Measurements from ENCODE around the gene LRRFIP1. TPM values are rescaled to one million over a fixed set of nuclear protein-coding genes. Genes with fewer than 3 reads are reported as not detected.
"Not testable (repeated sequence)": the region's sequence is repeated elsewhere in the genome, so short reads cannot be mapped to it uniquely, and the experiment has no call there.

Gene LRRFIP1
- total and polyA plus RNA-seq, 8 donors = 104 to 160 (median 122) TPM

DNA sequence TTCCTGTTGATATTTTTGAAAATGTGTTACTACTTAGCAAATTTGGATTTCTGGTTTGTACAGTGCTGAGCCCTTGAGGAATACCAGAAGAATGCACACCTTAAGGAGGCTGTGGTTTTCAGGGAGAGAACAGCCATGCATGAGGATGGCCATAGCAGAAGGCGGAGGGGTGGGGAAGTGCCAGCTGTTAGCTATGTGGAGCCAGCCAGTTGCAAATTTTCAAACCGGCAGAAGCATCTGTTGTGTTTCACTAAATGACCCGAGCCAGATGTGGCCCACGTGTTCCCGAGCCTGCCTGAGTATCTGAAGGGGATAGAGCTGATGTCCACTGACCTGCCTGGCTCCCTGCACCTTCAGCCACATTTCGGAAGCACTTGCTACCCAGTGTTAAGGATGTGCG, 154.8 kb downstream of the LRRFIP1 start:
- H3K36me3 ChIP-seq = peaks cover 0 to 67% of the 10 kb centered on the region in 2 donors
- H3K27me3 ChIP-seq = no peaks in the 10 kb centered on the region
- DNase-seq (no peak), ATAC-seq (no peak)
- H3K4me3 ChIP-seq = no peak overlapping the region
- H3K4me1 ChIP-seq = no peaks in the 10 kb centered on the region
- no peak overlapping the region for H3K27ac ChIP-seq
- TF ChIP-seq, protein P1, sequence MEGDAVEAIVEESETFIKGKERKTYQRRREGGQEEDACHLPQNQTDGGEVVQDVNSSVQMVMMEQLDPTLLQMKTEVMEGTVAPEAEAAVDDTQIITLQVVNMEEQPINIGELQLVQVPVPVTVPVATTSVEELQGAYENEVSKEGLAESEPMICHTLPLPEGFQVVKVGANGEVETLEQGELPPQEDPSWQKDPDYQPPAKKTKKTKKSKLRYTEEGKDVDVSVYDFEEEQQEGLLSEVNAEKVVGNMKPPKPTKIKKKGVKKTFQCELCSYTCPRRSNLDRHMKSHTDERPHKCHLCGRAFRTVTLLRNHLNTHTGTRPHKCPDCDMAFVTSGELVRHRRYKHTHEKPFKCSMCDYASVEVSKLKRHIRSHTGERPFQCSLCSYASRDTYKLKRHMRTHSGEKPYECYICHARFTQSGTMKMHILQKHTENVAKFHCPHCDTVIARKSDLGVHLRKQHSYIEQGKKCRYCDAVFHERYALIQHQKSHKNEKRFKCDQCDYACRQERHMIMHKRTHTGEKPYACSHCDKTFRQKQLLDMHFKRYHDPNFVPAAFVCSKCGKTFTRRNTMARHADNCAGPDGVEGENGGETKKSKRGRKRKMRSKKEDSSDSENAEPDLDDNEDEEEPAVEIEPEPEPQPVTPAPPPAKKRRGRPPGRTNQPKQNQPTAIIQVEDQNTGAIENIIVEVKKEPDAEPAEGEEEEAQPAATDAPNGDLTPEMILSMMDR (IDR thresholded peaks at IDR 0.05) = no peak
- intact Hi-C loops (cut with DNase I) = no loop called here
- peaks cover 0 to 8% of the 10 kb centered on the region in 2 donors for H3K9me3 ChIP-seq

DNA sequence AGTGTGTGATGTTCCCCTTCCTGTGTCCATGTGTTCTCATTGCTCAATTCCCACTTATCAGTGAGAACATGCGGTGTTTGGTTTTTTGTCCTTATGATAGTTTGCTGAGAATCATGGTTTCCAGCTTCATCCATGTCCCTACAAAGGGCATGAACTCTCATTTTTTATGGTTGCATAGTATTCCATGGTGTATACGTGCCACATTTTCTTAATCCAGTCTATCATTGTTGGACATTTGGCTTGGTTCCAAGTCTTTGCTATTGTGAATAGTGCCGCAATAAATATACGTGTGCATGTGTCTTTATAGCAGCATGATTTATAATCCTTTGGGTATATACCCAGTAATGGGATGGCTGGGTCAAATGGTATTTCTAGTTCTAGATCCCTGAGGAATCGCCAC, 156.3 kb downstream of the LRRFIP1 start:
- DNase-seq; H3K27ac ChIP-seq; intact Hi-C loops (cut with DNase I); H3K9me3 ChIP-seq; ATAC-seq; H3K4me1 ChIP-seq; H3K4me3 ChIP-seq; H3K27me3 ChIP-seq: not testable (repeated sequence)
- peaks cover 0 to 58% of the 10 kb centered on the region in 2 donors for H3K36me3 ChIP-seq

DNA sequence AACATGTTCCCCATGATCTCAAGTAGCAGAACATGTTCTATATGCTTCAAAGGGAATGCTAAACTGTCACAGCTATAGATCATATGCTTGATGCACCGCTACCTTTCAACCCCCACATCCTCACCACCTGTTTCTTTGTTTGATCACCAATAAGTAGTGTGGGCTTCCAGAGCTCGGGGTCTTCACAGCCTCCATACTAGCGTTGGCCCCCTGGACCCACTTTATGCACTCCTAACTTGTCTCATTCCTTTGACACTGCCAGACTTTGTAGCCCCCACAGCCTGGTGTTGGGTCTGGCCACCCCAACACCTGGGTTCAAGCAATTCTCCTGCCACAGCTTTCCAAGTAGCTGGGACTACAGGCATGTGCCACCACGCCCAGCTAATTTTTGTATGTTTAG, 159.5 kb downstream of the LRRFIP1 start:
- no peak for DNase-seq
- intact Hi-C loops (cut with DNase I) = no loop called here
- TF ChIP-seq, protein P1 (IDR thresholded peaks at IDR 0.05) = no peak
- no peak for ATAC-seq
- Histone ChIP-seq H3K4me1 (no peaks in the 10 kb centered on the region), H3K4me3 (no peak overlapping the region), H3K36me3 (peaks cover 0 to 25% of the 10 kb centered on the region in 2 donors), H3K9me3 (peaks cover 0 to 8% of the 10 kb centered on the region in 2 donors), H3K27ac (no peak overlapping the region), H3K27me3 (no peaks in the 10 kb centered on the region)

DNA sequence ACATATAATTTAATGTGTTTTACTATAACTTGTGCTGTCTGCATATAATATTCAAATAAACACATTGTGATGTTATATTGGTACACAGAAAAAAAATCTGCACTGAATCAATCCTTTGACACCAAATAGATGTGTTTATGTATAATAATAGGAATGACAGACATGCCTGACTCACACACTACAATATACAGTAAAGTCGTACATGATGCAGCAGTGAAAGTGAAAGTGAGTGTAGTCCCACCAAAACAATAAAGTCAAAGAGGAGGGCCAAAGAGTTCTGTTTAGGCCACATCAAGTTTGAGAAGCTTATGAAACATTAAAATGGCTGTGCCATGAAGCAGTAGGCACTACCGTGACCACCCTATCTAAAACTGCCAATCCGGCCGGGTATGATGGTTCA, 163.0 kb downstream of the LRRFIP1 start:
- intact Hi-C loops (cut with DNase I) = no loop called here
- H3K27me3 ChIP-seq = no peaks in the 10 kb centered on the region
- H3K27ac ChIP-seq = no peak overlapping the region
- peaks cover 0 to 8% of the 10 kb centered on the region in 2 donors for H3K9me3 ChIP-seq
- H3K4me3 ChIP-seq = no peak overlapping the region
- TF ChIP-seq, protein P1 (IDR thresholded peaks at IDR 0.05) = no peak
- ATAC-seq (no peak), DNase-seq (no peak)
- H3K4me1 ChIP-seq = no peaks in the 10 kb centered on the region
- peaks cover 0 to 16% of the 10 kb centered on the region in 2 donors for H3K36me3 ChIP-seq

DNA sequence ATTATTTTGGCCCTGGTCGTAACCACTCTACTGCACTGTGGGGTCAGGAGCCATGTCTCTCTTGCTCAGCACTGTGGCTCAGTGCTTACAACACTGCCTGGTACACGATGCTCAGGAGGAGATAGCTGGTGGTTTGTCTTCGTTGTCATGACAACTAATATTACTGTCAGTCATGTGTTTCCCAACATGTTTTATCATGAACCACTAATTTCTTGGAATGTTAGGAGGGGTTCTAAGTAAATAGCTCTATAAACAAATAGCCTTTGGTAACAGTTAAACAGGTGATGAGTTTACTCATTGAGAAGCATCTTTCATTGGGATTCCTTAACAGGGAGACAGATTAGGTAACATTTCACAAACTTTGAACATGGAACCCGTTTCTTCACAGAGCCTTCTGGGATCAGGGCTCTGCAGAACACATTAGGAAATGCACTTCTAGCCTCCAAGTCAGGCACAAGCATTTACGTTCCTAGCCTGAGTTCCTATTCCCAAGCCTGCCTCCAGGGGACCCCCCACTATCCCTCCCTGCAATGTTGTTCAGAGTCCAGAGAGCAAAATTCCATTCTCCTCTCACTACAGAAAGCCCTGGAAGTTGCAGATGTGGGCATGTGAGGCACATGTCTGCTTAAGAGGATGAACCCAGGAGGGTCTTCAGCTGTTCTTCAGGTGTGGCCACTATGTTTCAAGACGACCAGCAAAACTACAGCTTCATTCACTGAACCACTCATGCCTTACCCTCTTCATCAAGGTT, 164.8 kb downstream of the LRRFIP1 start:
- DNase-seq (no peak), ATAC-seq (no peak)
- no peaks in the 10 kb centered on the region for H3K27me3 ChIP-seq
- no peaks in the 10 kb centered on the region for H3K9me3 ChIP-seq
- TF ChIP-seq, protein P1 (IDR thresholded peaks at IDR 0.05) = no peak
- peaks cover 0 to 7% of the 10 kb centered on the region in 2 donors for H3K36me3 ChIP-seq
- H3K4me1 ChIP-seq = no peaks in the 10 kb centered on the region
- intact Hi-C loops (cut with DNase I) = no loop called here
- H3K4me3 ChIP-seq = no peak overlapping the region
- H3K27ac ChIP-seq = no peak overlapping the region

DNA sequence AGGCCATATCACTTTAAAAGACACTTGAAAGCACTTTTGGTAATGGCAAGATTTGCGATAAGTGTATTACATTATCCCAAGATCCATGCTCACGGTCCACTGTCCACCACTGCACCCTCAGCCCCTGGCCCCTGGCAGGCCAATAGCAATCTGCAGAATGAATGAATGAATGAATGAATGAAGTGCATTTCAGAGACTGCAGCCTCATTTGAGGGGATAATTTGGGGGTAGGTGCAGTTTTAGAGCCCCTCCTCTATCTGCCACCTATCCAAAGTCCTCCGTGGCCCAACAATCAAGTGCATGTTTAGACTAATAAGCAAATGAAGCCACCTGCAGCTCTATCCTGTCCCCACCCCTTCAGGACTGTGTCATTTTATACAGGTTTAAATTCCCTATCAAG, 169.9 kb downstream of the LRRFIP1 start:
- intact Hi-C loops (cut with DNase I) = no loop called here

More for the DNA sequence above, 169.9 kb downstream of the LRRFIP1 start:
- ATAC-seq = no peak
- peaks cover 0 to 12% of the 10 kb centered on the region in 2 donors for H3K9me3 ChIP-seq
- no peaks in the 10 kb centered on the region for H3K27me3 ChIP-seq
- no peak for DNase-seq
- no peaks in the 10 kb centered on the region for H3K36me3 ChIP-seq
- no peak overlapping the region for H3K27ac ChIP-seq
- H3K4me3 ChIP-seq = no peak overlapping the region
- no peaks in the 10 kb centered on the region for H3K4me1 ChIP-seq
- TF ChIP-seq, protein P1 (IDR thresholded peaks at IDR 0.05) = no peak
